ENCODE measurements around the gene MAGI2. TPM values are rescaled to one million over a fixed set of nuclear protein-coding genes. Genes with fewer than 3 reads are reported as not detected.

MAGI2 gene
- total RNA-seq, 1 experiment from 2014 or later = 0.22 TPM

DNA sequence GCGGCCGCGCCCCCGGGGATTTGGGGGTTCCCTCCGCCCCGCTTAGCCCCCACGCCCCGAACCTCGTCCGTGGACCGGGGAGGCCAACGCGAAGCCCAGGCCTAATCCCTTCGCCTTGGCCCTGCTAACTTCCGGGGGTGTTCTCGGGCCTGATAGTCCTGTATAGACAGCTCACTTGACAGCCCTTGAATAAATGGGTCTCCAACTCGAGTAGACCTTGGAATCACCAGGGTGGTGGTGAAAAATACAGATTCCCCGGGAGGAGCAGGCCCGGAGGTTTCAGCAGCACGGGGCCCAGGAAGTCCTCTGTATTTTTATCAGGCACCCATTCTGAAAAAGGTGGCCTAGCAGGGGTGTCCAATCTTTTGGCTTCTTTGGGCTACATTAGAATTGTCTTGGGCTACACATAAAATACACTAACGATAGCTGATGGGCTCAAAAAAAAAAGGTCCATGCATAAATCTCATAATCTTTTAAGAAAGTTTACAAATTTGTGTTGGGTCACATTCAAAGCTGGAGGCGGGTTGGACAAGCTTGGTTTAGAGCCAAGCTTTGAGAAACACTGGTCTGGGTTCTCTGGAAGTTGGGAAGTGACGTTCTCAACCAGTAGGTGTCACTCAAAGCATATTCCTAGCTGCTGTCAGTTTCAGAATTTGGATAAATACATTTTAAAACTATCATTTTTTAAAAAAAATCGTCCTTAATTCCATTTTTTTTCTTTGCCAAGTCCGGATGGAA is 1433.2 kb downstream of the MAGI2 start:
- peak; percentile 71 for ATAC-seq

More for the DNA sequence above, 1433.2 kb downstream of the MAGI2 start:
- peak overlapping the region; percentile 59 for H3K4me2 ChIP-seq (ENCODE audit: low read length)
- no peaks in the 10 kb centered on the region for H3K9me2 ChIP-seq (ENCODE audit: insufficient read depth)
- TF ChIP-seq, protein P1, sequence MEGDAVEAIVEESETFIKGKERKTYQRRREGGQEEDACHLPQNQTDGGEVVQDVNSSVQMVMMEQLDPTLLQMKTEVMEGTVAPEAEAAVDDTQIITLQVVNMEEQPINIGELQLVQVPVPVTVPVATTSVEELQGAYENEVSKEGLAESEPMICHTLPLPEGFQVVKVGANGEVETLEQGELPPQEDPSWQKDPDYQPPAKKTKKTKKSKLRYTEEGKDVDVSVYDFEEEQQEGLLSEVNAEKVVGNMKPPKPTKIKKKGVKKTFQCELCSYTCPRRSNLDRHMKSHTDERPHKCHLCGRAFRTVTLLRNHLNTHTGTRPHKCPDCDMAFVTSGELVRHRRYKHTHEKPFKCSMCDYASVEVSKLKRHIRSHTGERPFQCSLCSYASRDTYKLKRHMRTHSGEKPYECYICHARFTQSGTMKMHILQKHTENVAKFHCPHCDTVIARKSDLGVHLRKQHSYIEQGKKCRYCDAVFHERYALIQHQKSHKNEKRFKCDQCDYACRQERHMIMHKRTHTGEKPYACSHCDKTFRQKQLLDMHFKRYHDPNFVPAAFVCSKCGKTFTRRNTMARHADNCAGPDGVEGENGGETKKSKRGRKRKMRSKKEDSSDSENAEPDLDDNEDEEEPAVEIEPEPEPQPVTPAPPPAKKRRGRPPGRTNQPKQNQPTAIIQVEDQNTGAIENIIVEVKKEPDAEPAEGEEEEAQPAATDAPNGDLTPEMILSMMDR (IDR thresholded peaks at IDR 0.05 in 2 of 3, conservative IDR thresholded peaks at IDR 0.05 in 1 of 3; ENCODE audit: borderline replicate concordance in 1 of 3, insufficient read depth in 1 of 3, low read depth in 2 of 3, low read length in 2 of 3) = peak; percentile 55 to 70 (median 64); a peak in 5 of 6 replicates
- TF ChIP-seq EZH2phosphoT487 (IDR thresholded peaks at IDR 0.05; ENCODE audit: borderline replicate concordance) = no peak
- TF ChIP-seq, protein P2, sequence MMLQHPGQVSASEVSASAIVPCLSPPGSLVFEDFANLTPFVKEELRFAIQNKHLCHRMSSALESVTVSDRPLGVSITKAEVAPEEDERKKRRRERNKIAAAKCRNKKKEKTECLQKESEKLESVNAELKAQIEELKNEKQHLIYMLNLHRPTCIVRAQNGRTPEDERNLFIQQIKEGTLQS (IDR thresholded peaks at IDR 0.05) = no peak
- TF ChIP-seq CBX3 (IDR thresholded peaks at IDR 0.05; ENCODE audit: low read depth) = 0 out of 2 replicates have a peak, but pooled peaks have one; percentile 27
- TF ChIP-seq, protein P3, sequence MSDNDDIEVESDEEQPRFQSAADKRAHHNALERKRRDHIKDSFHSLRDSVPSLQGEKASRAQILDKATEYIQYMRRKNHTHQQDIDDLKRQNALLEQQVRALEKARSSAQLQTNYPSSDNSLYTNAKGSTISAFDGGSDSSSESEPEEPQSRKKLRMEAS (IDR thresholded peaks at IDR 0.05) = 0 out of 2 replicates have a peak, but pooled peaks have one; percentile 7
- peak; percentile 11 for TF ChIP-seq POLR2A (IDR thresholded peaks at IDR 0.05; ENCODE audit: borderline replicate concordance, extremely low read depth, insufficient read depth, insufficient read length)
- TF ChIP-seq EZH2 (IDR thresholded peaks at IDR 0.05) = no peak
- peak; percentile 16; the same call in 1 of the 2 replicates for TF ChIP-seq ZFX (IDR thresholded peaks at IDR 0.05)
- TF ChIP-seq RAD21 (IDR thresholded peaks at IDR 0.05; ENCODE audit: low read depth) = peak; percentile 81
- H3K27ac ChIP-seq (ENCODE audit: low read depth, low read length) = peak overlapping the region; percentile 15; the same call in 1 of the 2 replicates
- peaks cover 7% of the 10 kb centered on the region; the same call in 1 of the 2 replicates for H3K27me3 ChIP-seq (ENCODE audit: insufficient read depth, low read length)
- intact Hi-C loops (cut with micrococcal nuclease) = no loop called here
- H2AFZ ChIP-seq (ENCODE audit: low read depth, low read length, poor library complexity, severe bottlenecking) = peak overlapping the region; percentile 52
- no peaks in the 10 kb centered on the region for H4K20me1 ChIP-seq (ENCODE audit: insufficient read depth)
- H3K9me3 ChIP-seq (ENCODE audit: control insufficient read depth in 1 of 2, insufficient read depth in 1 of 2, low read depth in 1 of 2, low read length in 2 of 2) = no peaks in the 10 kb centered on the region
- ChIA-PET CTCF (interaction anchor here (0.7 to 1.7 kb wide), 17 partner anchors 8 to 217 kb away, joined by 3 to 23 read pairs (median 4); no protein-coding TSS in a partner anchor), RAD21 (ENCODE audit: low non-redundant PET in 1 of 2, low total read pairs in 2 of 2, uncharacterized antibody in 2 of 2, unreplicated experiment in 2 of 2) (interaction anchor here in 1 of 2 experiments (1.1 kb wide), 1 partner anchor 114 kb away, joined by 3 read pairs; no protein-coding TSS in a partner anchor), POLR2A (no interaction called here)
- H3K4me1 ChIP-seq (ENCODE audit: control insufficient read depth in 1 of 2, insufficient read depth in 2 of 2, low read length in 2 of 2) = peaks cover 0 to 8% of the 10 kb centered on the region in 2 experiments; a peak in 3 of 4 replicates
- H3K4me3 ChIP-seq (replicated peaks in 1 of 2; ENCODE audit: low read depth in 1 of 2, low read length in 2 of 2) = peak overlapping the region; percentile 24 to 27; a peak in 3 of 4 replicates
- no peaks in the 10 kb centered on the region for H3K36me3 ChIP-seq (ENCODE audit: control insufficient read depth in 1 of 2, insufficient read depth in 2 of 2, low read length in 2 of 2)
- peak; percentile 45 for DNase-seq (ENCODE audit: low read depth, low spot score)
- H3K9ac ChIP-seq (ENCODE audit: low read length) = peak overlapping the region; percentile 15; the same call in 1 of the 2 replicates
- BruUV-seq (replicated peaks) = no TSS peak
- H3K79me2 ChIP-seq (ENCODE audit: insufficient read depth, low read length) = no peaks in the 10 kb centered on the region
